OCI-LY1 (cell line): ENCODE results near the gene DOCK2.

Experiments
- H2AFZ ChIP-seq: fragments of 200-600 bp; sonication (generic), shearing (Covaris generic); 2 replicates; pipeline ENCODE4 v1.6.0; 2014; ENCODE audit warnings: antibody characterized with exemption, mild to moderate bottlenecking, low read length
- H3F3A ChIP-seq: fragments of 200-600 bp; sonication (generic), shearing (Covaris generic); 2 replicates; pipeline ENCODE4 v1.6.0; 2014; ENCODE audit warnings: mild to moderate bottlenecking, antibody characterized with exemption, low read length, moderate library complexity; ENCODE audit not compliant: insufficient read depth
- H3K27ac ChIP-seq: fragments of 200-600 bp; sonication (generic); 2 replicates; pipeline ENCODE4 v1.5.1; 2014; ENCODE audit warnings: low read length, mixed run types, mild to moderate bottlenecking, low read depth; ENCODE audit not compliant: poor library complexity, severe bottlenecking
- H3K27me3 ChIP-seq: fragments of 200-600 bp; sonication (generic); 2 replicates; pipeline ENCODE4 v1.6.0; 2014; ENCODE audit warnings: antibody characterized with exemption, mild to moderate bottlenecking, low read length, moderate library complexity; ENCODE audit not compliant: insufficient read depth
- H3K36me3 ChIP-seq: fragments of 200-600 bp; sonication (generic); 2 replicates; pipeline ENCODE4 v1.6.1; 2014; ENCODE audit warnings: mild to moderate bottlenecking, antibody characterized with exemption, low read length, moderate library complexity, mixed read lengths; ENCODE audit not compliant: insufficient read depth
- H3K4me1 ChIP-seq: fragments of 200-600 bp; sonication (generic); 2 replicates; pipeline ENCODE4 v1.5.1; 2014; ENCODE audit warnings: mild to moderate bottlenecking, low read length, moderate library complexity; ENCODE audit not compliant: insufficient read depth, severe bottlenecking
- H3K4me2 ChIP-seq: fragments of 200-600 bp; sonication (generic), shearing (Covaris generic); 2 replicates; pipeline ENCODE4 v1.6.1; 2014; ENCODE audit warnings: low read length
- H3K4me3 ChIP-seq: fragments of 200-600 bp; sonication (generic); 2 replicates; pipeline ENCODE4 v1.5.1; 2014; ENCODE audit warnings: low read length, low read depth, mild to moderate bottlenecking, mixed read lengths; ENCODE audit not compliant: poor library complexity, severe bottlenecking
- H3K79me2 ChIP-seq: fragments of 200-600 bp; shearing (Covaris generic); 2 replicates; pipeline ENCODE4 v1.6.1; 2016; ENCODE audit warnings: mixed run types, low read length, mixed read lengths; ENCODE audit not compliant: insufficient read depth
- H3K9ac ChIP-seq: fragments of 200-600 bp; sonication (generic), shearing (Covaris generic); 2 replicates; pipeline ENCODE4 v1.6.1; 2014; ENCODE audit warnings: mild to moderate bottlenecking, low read length, mixed read lengths
- H3K9me2 ChIP-seq: fragments of 200-600 bp; sonication (generic), shearing (Covaris generic); 2 replicates; pipeline ENCODE4 v1.6.1; 2014; ENCODE audit warnings: low read depth, mild to moderate bottlenecking, low read length, mixed read lengths
- H3K9me3 ChIP-seq: fragments of 200-600 bp; shearing (Covaris generic); 2 replicates; pipeline ENCODE4 v1.6.1; 2014; ENCODE audit warnings: low read length, mixed read lengths
- H4K20me1 ChIP-seq: fragments of 200-600 bp; sonication (generic), shearing (Covaris generic); 2 replicates; pipeline ENCODE4 v1.6.0; 2016; ENCODE audit warnings: mild to moderate bottlenecking, low read length; ENCODE audit not compliant: insufficient read depth
- CTCF ChIP-seq: fragments of 200-600 bp; sonication (generic), shearing (Covaris generic); IDR thresholded peaks from 2 replicates; pipeline ENCODE4 v1.5.1; 2017; ENCODE audit warnings: mild to moderate bottlenecking, antibody characterized with exemption, low read length, moderate library complexity, mixed read lengths
- EZH2 ChIP-seq: fragments of 200-600 bp; sonication (generic), shearing (Covaris generic); IDR thresholded peaks from 2 replicates; pipeline ENCODE4 v1.8.0; 2017; ENCODE audit warnings: borderline replicate concordance, mixed run types, mild to moderate bottlenecking, antibody characterized with exemption, low read length, moderate library complexity, mixed read lengths

DOCK2 gene

DNA sequence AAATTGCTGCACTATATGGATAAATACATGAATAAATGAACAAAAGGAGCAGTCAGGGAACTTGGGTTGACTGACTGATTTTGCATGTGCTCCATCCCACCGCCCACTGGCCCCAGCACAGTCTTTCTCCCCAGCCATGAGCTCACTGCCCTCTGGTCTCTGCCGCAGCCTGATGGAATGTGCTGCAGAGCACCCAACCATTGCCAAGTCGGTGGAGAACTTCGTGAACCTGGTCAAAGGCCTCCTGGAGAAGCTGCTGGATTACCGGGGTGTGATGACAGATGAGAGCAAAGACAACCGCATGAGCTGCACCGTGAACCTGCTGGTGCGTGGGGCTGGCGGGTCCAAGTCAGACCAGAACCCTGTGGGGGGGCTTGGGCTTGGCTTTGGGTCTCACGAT, 397.2 kb downstream of the DOCK2 start:
- H2AFZ ChIP-seq: no peak overlapping the region
- TF ChIP-seq EZH2: no peak
- H3K27ac ChIP-seq: no peak overlapping the region
- H3K27me3 ChIP-seq: no peaks in the 10 kb centered on the region
- H4K20me1 ChIP-seq: no peaks in the 10 kb centered on the region
- no peaks in the 10 kb centered on the region for H3K4me1 ChIP-seq
- H3K9me2 ChIP-seq: no peaks in the 10 kb centered on the region
- no peak overlapping the region for H3K4me2 ChIP-seq
- H3K4me3 ChIP-seq: no peak overlapping the region
- no peaks in the 10 kb centered on the region for H3K9me3 ChIP-seq
- peaks cover 52% of the 10 kb centered on the region for H3K36me3 ChIP-seq
- no peak overlapping the region for H3K9ac ChIP-seq
- no peaks in the 10 kb centered on the region for H3F3A ChIP-seq
- no peaks in the 10 kb centered on the region for H3K79me2 ChIP-seq

DNA sequence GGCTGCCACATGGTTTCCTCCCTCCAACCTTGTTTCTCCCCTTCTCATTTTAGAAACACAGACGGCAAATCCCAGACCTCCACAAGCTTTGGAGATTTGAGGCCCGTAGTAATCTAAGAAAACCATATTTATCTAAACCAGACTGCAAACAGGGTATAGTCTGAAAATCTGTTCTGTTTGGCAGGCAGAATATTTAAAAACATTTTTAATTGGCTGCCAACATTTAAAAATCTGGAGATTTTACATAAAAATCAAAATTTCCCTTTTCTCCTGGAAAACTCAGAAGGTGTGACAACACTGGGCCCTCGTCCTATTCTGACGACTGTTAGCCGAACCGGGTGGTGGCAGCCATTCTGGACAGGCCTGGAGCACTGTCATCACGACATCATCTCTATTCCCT, 401.2 kb downstream of the DOCK2 start:
- H3K27ac ChIP-seq: no peak overlapping the region
- H3K4me1 ChIP-seq: no peaks in the 10 kb centered on the region
- H3K4me2 ChIP-seq: no peak overlapping the region
- peaks cover 79% of the 10 kb centered on the region for H3K36me3 ChIP-seq
- H3K9ac ChIP-seq: no peak overlapping the region
- H3K79me2 ChIP-seq: no peaks in the 10 kb centered on the region
- H4K20me1 ChIP-seq: no peaks in the 10 kb centered on the region
- H3K9me2 ChIP-seq: no peaks in the 10 kb centered on the region
- no peaks in the 10 kb centered on the region for H3F3A ChIP-seq
- no peaks in the 10 kb centered on the region for H3K27me3 ChIP-seq
- H2AFZ ChIP-seq: no peak overlapping the region
- TF ChIP-seq EZH2 (no peak), CTCF (no peak)
- no peak overlapping the region for H3K4me3 ChIP-seq
- H3K9me3 ChIP-seq: no peaks in the 10 kb centered on the region

- TF ChIP-seq EZH2: no peak
- TF ChIP-seq CTCF: no peak
- Histone ChIP-seq H3K4me3 (no peak overlapping the region), H3K4me1 (no peaks in the 10 kb centered on the region), H3K9me3 (no peaks in the 10 kb centered on the region), H3K79me2 (no peaks in the 10 kb centered on the region), H3K36me3 (peaks cover 82% of the 10 kb centered on the region), H3K27ac (no peak overlapping the region), H3F3A (no peaks in the 10 kb centered on the region), H4K20me1 (no peaks in the 10 kb centered on the region), H3K27me3 (no peaks in the 10 kb centered on the region), H3K9me2 (no peaks in the 10 kb centered on the region), H3K9ac (no peak overlapping the region), H2AFZ (no peak overlapping the region), H3K4me2 (no peak overlapping the region)
Measured at GRCh38 chr5:170039830-170040229, 402.8 kb downstream of the DOCK2 start.

DNA sequence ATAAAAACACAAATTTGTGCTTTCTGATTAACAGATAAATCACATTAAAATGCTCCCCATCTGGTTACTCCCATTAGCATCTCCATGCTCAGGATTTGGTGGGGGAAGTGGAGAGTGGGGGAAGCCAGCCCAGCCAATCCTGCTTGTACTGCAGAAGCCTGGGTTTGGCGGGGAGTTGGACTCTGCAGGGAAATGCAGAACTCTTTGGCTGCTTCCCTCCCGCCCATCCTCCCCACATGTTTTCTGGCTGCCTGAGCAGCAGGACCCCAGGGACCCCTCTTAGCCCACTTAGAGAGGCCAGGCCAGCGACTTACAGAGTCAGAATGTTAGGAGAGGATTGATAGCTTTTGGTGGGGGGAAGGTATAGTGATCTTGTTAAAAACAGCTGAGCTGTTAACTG, 409.2 kb downstream of the DOCK2 start:
- no peak overlapping the region for H3K4me2 ChIP-seq

More for the DNA sequence above, 409.2 kb downstream of the DOCK2 start:
- Histone ChIP-seq H3K9me2 (no peaks in the 10 kb centered on the region), H3K9me3 (no peaks in the 10 kb centered on the region), H3K4me3 (no peak overlapping the region), H3K27ac (no peak overlapping the region), H3K79me2 (no peaks in the 10 kb centered on the region), H3K36me3 (peaks cover 91% of the 10 kb centered on the region), H2AFZ (no peak overlapping the region), H3K27me3 (no peaks in the 10 kb centered on the region), H3F3A (no peaks in the 10 kb centered on the region), H4K20me1 (no peaks in the 10 kb centered on the region), H3K4me1 (no peaks in the 10 kb centered on the region), H3K9ac (no peak overlapping the region)
- TF ChIP-seq EZH2 (no peak), CTCF (no peak)
